Naive thymus-derived CD4-positive, alpha-beta T cell (primary cell): ENCODE measurements around the gene TBC1D9B. TPM values are rescaled to one million over a fixed set of nuclear protein-coding genes. Genes with fewer than 3 reads are reported as not detected.

Experiments
- ATAC-seq: fragments of 150-1000 bp; cut with Tn5 transposase; 2 replicates; pipeline ENCODE4 v1.10.0; 2021; ENCODE audit warnings: mild to moderate bottlenecking, moderate library complexity
- CTCF ChIA-PET: fragments of 350-600 bp; sonication (Branson Sonifier 250); formaldehyde crosslinking; loops from one replicate; lab custom pipeline; 2021; ENCODE audit warnings: antibody characterized with exemption; lab: Charles Lee
- POLR2A ChIA-PET: fragments of 350-600 bp; sonication (Branson Sonifier 250); formaldehyde crosslinking; loops from one replicate; lab custom pipeline; 2021; ENCODE audit warnings: antibody characterized with exemption, inconsistent platforms; lab: Charles Lee
- DNase-seq, 9 donors: peaks; one replicate each; pipeline versions ENCODE4 v3.0.0 to v3.0.0-alpha.2; 2020 to 2022; ENCODE audit warnings: mixed read lengths in 1 of 9
- H3K27ac ChIP-seq: one replicate; pipeline ENCODE4 v1.7.0; 2013; ENCODE audit warnings: mild to moderate bottlenecking, low read depth, low read length, moderate library complexity
- H3K27me3 ChIP-seq, 2 donors: one replicate each; pipeline ENCODE4 v1.7.0; 2013; ENCODE audit warnings: low read length in 2 of 2, mild to moderate bottlenecking in 2 of 2, moderate library complexity in 2 of 2; ENCODE audit not compliant: control insufficient read depth in 2 of 2, insufficient read depth in 2 of 2
- H3K36me3 ChIP-seq, 3 experiments: 1 replicate in 2 of 3; 2 replicates in 1 of 3; pipeline ENCODE4 v1.7.0; 2013; ENCODE audit warnings: low read length in 3 of 3, mild to moderate bottlenecking in 3 of 3, moderate library complexity in 1 of 3; ENCODE audit not compliant: insufficient read depth in 3 of 3, control insufficient read depth in 2 of 3
- H3K4me1 ChIP-seq, 2 donors: one replicate each; pipeline ENCODE4 v1.7.0; 2013; ENCODE audit warnings: low read length in 2 of 2, mild to moderate bottlenecking in 2 of 2, moderate library complexity in 1 of 2; ENCODE audit not compliant: control insufficient read depth in 2 of 2, insufficient read depth in 2 of 2
- H3K4me3 ChIP-seq: 2 replicates; pipeline ENCODE4 v1.7.0; 2013; ENCODE audit warnings: mild to moderate bottlenecking, low read length
- H3K9me3 ChIP-seq, 3 experiments: 1 replicate in 2 of 3; 2 replicates in 1 of 3; pipeline ENCODE4 v1.7.0; 2013; ENCODE audit warnings: low read length in 3 of 3; ENCODE audit not compliant: control insufficient read depth in 2 of 3
- H3K27ac Mint-ChIP-seq, 9 donors: one replicate each; pipeline ENCODE4 v1.8.0; 2020 to 2022; ENCODE audit warnings: mixed read lengths in 9 of 9, mild to moderate bottlenecking in 8 of 9, moderate library complexity in 5 of 9, inconsistent platforms in 2 of 9
- H3K27me3 Mint-ChIP-seq, 5 donors: one replicate each; pipeline ENCODE4 v1.8.0; 2021 to 2022; ENCODE audit warnings: mixed read lengths in 5 of 5, mild to moderate bottlenecking in 1 of 5
- H3K36me3 Mint-ChIP-seq, 5 donors: one replicate each; pipeline ENCODE4 v1.8.0; 2020 to 2022; ENCODE audit warnings: mixed read lengths in 5 of 5, mild to moderate bottlenecking in 3 of 5, inconsistent platforms in 1 of 5
- H3K4me1 Mint-ChIP-seq, 7 donors: one replicate each; pipeline ENCODE4 v1.8.0; 2020 to 2022; ENCODE audit warnings: mixed read lengths in 7 of 7, mild to moderate bottlenecking in 3 of 7, inconsistent platforms in 1 of 7
- H3K4me3 Mint-ChIP-seq, 10 donors: one replicate each; pipeline ENCODE4 v1.8.0; 2020 to 2022; ENCODE audit warnings: mild to moderate bottlenecking in 10 of 10, mixed read lengths in 10 of 10, moderate library complexity in 6 of 10, inconsistent platforms in 2 of 10
- H3K9me3 Mint-ChIP-seq, 11 donors: one replicate each; pipeline ENCODE4 v1.8.0; 2020 to 2022; ENCODE audit warnings: mixed read lengths in 11 of 11, mild to moderate bottlenecking in 4 of 11, inconsistent platforms in 1 of 11, moderate library complexity in 1 of 11
- intact Hi-C, 2 donors: fragments of 100-400 bp; cut with micrococcal nuclease; formaldehyde crosslinking; loops; one replicate each; pipeline ENCODE4 v1.15.1; 2023
- polyA plus RNA-seq, 2 donors: library from polyadenylated mRNA; unstranded; fragments of 300-500 nt; fragmentation: Illumina TruSeq; gene quantifications; one replicate each; pipeline ENCODE4 v1.2.3, GENCODE V29; 2021
- total RNA-seq, 6 experiments: library from RNA in 5 of 6; stranded (reverse) in 5 of 6; gene quantifications; 1 replicate in 5 of 6; 2 replicates in 1 of 6; pipeline ENCODE4 v1.2.3 and lab custom pipeline; 2021 to 2026

Gene TBC1D9B
- total and polyA plus RNA-seq, 7 experiments from 2014 or later: 19.3 to 117 (median 79.6) TPM

- Mint-ChIP-seq H3K9me3 (peaks cover 0 to 1% (median 0%) of the 10 kb centered on the region in 11 donors), H3K4me1 (peaks cover 0 to 3% (median 0%) of the 10 kb centered on the region in 7 donors), H3K36me3 (peaks cover 4 to 23% (median 8%) of the 10 kb centered on the region in 5 donors), H3K27ac (peak overlapping the region in 2 of 9 donors; percentile 49 to 72), H3K4me3 (no peak overlapping the region), H3K27me3 (no peaks in the 10 kb centered on the region)
- ChIA-PET CTCF (no interaction called here), POLR2A (no interaction called here)
- ATAC-seq: no peak
- Histone ChIP-seq H3K4me3 (no peak overlapping the region), H3K36me3 (peaks cover 0 to 71% (median 5%) of the 10 kb centered on the region in 3 experiments), H3K27me3 (no peaks in the 10 kb centered on the region), H3K27ac (no peak overlapping the region), H3K4me1 (no peaks in the 10 kb centered on the region), H3K9me3 (no peaks in the 10 kb centered on the region)
- intact Hi-C loops: no loop called here
- no peak for DNase-seq
Observed at GRCh38 chr5:179868541-179868940, 39.2 kb downstream of the TBC1D9B start.

- CTCF ChIA-PET: interaction anchor here (0.7 kb wide), 1 partner anchor 102 kb away, joined by 4 read pairs; no protein-coding TSS in a partner anchor
- Histone ChIP-seq H3K27ac (no peak overlapping the region), H3K4me3 (no peak overlapping the region), H3K27me3 (no peaks in the 10 kb centered on the region), H3K36me3 (peaks cover 0 to 69% (median 5%) of the 10 kb centered on the region in 3 experiments), H3K4me1 (no peaks in the 10 kb centered on the region), H3K9me3 (no peaks in the 10 kb centered on the region)
- peaks cover 0 to 3% (median 0%) of the 10 kb centered on the region in 7 donors for H3K4me1 Mint-ChIP-seq
- H3K36me3 Mint-ChIP-seq: peaks cover 7 to 28% (median 8%) of the 10 kb centered on the region in 5 donors
- no peak overlapping the region for H3K4me3 Mint-ChIP-seq
- H3K27me3 Mint-ChIP-seq: no peaks in the 10 kb centered on the region
- POLR2A ChIA-PET: no interaction called here
- DNase-seq: no peak
- intact Hi-C loops: no loop called here
- peak overlapping the region in 1 of 9 donors; percentile 42 for H3K27ac Mint-ChIP-seq
- peaks cover 0 to 1% (median 0%) of the 10 kb centered on the region in 11 donors for H3K9me3 Mint-ChIP-seq
- ATAC-seq: no peak
Observed at GRCh38 chr5:179867476-179867875, 40.2 kb downstream of the TBC1D9B start.

- DNase-seq (no peak), ATAC-seq (no peak)
- Histone ChIP-seq H3K36me3 (peaks cover 0 to 65% (median 7%) of the 10 kb centered on the region in 3 experiments), H3K9me3 (no peaks in the 10 kb centered on the region), H3K4me1 (no peaks in the 10 kb centered on the region), H3K27ac (no peak overlapping the region), H3K4me3 (no peak overlapping the region), H3K27me3 (no peaks in the 10 kb centered on the region)
- POLR2A ChIA-PET: no interaction called here
- Mint-ChIP-seq H3K27me3 (no peaks in the 10 kb centered on the region), H3K36me3 (peaks cover 7 to 25% (median 10%) of the 10 kb centered on the region in 5 donors), H3K4me3 (no peak overlapping the region), H3K4me1 (peaks cover 0 to 3% (median 0%) of the 10 kb centered on the region in 7 donors), H3K9me3 (peaks cover 0 to 1% (median 0%) of the 10 kb centered on the region in 11 donors), H3K27ac (peak overlapping the region in 3 of 9 donors; percentile 22 to 42 (median 32))
- intact Hi-C loops: no loop called here
- CTCF ChIA-PET: interaction anchor here (0.6 kb wide), 1 partner anchor 14 kb away, joined by 4 read pairs; no protein-coding TSS in a partner anchor
Observed at GRCh38 chr5:179867079-179867465, 40.6 kb downstream of the TBC1D9B start.

GRCh38 chr5:179866241-179867078 lies 41.2 kb downstream of the TBC1D9B start:
- Histone ChIP-seq H3K36me3 (peaks cover 0 to 63% (median 7%) of the 10 kb centered on the region in 3 experiments), H3K4me1 (no peaks in the 10 kb centered on the region), H3K9me3 (no peaks in the 10 kb centered on the region), H3K27ac (no peak overlapping the region), H3K27me3 (no peaks in the 10 kb centered on the region), H3K4me3 (no peak overlapping the region)
- DNase-seq (no peak), ATAC-seq (no peak)
- Mint-ChIP-seq H3K4me1 (peaks cover 0 to 3% (median 0%) of the 10 kb centered on the region in 7 donors), H3K36me3 (peaks cover 7 to 25% (median 10%) of the 10 kb centered on the region in 5 donors), H3K27ac (peak overlapping the region in 1 of 9 donors; percentile 42), H3K9me3 (peaks cover 0 to 1% (median 0%) of the 10 kb centered on the region in 11 donors), H3K4me3 (no peak overlapping the region), H3K27me3 (no peaks in the 10 kb centered on the region)
- intact Hi-C loops: no loop called here
- CTCF ChIA-PET: interaction anchor here (0.6 kb wide), 1 partner anchor 15 kb away, joined by 4 read pairs; no protein-coding TSS in a partner anchor
- POLR2A ChIA-PET: no interaction called here

- H3K4me1 ChIP-seq: no peaks in the 10 kb centered on the region
- Mint-ChIP-seq H3K4me1 (peaks cover 0 to 3% (median 0%) of the 10 kb centered on the region in 7 donors), H3K27ac (no peak overlapping the region), H3K4me3 (no peak overlapping the region), H3K9me3 (peaks cover 0 to 1% (median 0%) of the 10 kb centered on the region in 11 donors), H3K36me3 (peaks cover under 1 to 17% (median 8%) of the 10 kb centered on the region in 5 donors), H3K27me3 (no peaks in the 10 kb centered on the region)
- intact Hi-C loops: no loop called here
- ChIA-PET CTCF (no interaction called here), POLR2A (no interaction called here)
- H3K36me3 ChIP-seq: peaks cover 0 to 55% (median 7%) of the 10 kb centered on the region in 3 experiments
- no peak overlapping the region for H3K4me3 ChIP-seq
- DNase-seq: no peak
- H3K27ac ChIP-seq: no peak overlapping the region
- H3K27me3 ChIP-seq: no peaks in the 10 kb centered on the region
- no peak for ATAC-seq
- H3K9me3 ChIP-seq: no peaks in the 10 kb centered on the region
Observed at GRCh38 chr5:179865491-179866240, 42.0 kb downstream of the TBC1D9B start.

GRCh38 chr5:179864686-179865085 lies 43.0 kb downstream of the TBC1D9B start:
- Mint-ChIP-seq H3K27ac (no peak overlapping the region), H3K9me3 (peaks cover 0 to 1% (median 0%) of the 10 kb centered on the region in 11 donors), H3K27me3 (no peaks in the 10 kb centered on the region), H3K4me3 (no peak overlapping the region), H3K4me1 (peaks cover 0 to 4% (median 3%) of the 10 kb centered on the region in 7 donors), H3K36me3 (peaks cover 0 to 16% (median 7%) of the 10 kb centered on the region in 5 donors)
- CTCF ChIA-PET: no interaction called here
- Histone ChIP-seq H3K4me1 (no peaks in the 10 kb centered on the region), H3K27ac (no peak overlapping the region), H3K27me3 (no peaks in the 10 kb centered on the region), H3K36me3 (peaks cover 0 to 46% (median 7%) of the 10 kb centered on the region in 3 experiments), H3K9me3 (no peaks in the 10 kb centered on the region), H3K4me3 (no peak overlapping the region)
- no peak for ATAC-seq
- DNase-seq: no peak
- POLR2A ChIA-PET: no interaction called here
- intact Hi-C loops: no loop called here
